Measurements from ENCODE around the gene HNRNPA1. TPM values are rescaled to one million over a fixed set of nuclear protein-coding genes. Genes with fewer than 3 reads are reported as not detected.
A peak's percentile ranks its signal among the peaks of the same experiment; 100 is the strongest.

The HNRNPA1 gene
- total and polyA plus RNA-seq, 11 donors = 129 to 735 (median 396) TPM

GRCh38 chr12:54294953-54295566 lies 14.5 kb downstream of the HNRNPA1 start:
- H3K27me3 ChIP-seq = peaks cover 0 to 17% (median 6%) of the 10 kb centered on the region in 9 donors
- no peak for TF ChIP-seq POLR2A (IDR thresholded peaks at IDR 0.05)
- TF ChIP-seq, protein P1, sequence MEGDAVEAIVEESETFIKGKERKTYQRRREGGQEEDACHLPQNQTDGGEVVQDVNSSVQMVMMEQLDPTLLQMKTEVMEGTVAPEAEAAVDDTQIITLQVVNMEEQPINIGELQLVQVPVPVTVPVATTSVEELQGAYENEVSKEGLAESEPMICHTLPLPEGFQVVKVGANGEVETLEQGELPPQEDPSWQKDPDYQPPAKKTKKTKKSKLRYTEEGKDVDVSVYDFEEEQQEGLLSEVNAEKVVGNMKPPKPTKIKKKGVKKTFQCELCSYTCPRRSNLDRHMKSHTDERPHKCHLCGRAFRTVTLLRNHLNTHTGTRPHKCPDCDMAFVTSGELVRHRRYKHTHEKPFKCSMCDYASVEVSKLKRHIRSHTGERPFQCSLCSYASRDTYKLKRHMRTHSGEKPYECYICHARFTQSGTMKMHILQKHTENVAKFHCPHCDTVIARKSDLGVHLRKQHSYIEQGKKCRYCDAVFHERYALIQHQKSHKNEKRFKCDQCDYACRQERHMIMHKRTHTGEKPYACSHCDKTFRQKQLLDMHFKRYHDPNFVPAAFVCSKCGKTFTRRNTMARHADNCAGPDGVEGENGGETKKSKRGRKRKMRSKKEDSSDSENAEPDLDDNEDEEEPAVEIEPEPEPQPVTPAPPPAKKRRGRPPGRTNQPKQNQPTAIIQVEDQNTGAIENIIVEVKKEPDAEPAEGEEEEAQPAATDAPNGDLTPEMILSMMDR (IDR thresholded peaks at IDR 0.05) = no peak
- peaks cover 0 to 1% (median 0%) of the 10 kb centered on the region in 9 donors for H3K36me3 ChIP-seq
- no peaks in the 10 kb centered on the region for H3K9me3 ChIP-seq
- H3K4me1 ChIP-seq = peaks cover 0 to 40% (median 0%) of the 10 kb centered on the region in 12 donors
- DNase-seq (no peak), ATAC-seq (no peak)
- H3K4me3 ChIP-seq = no peak overlapping the region
- H3K27ac ChIP-seq = no peak overlapping the region
- whole genome bisulfite sequencing, 4 donors = 77 to 80% (median 79%) methylated on average over 9 of the region's 9 CpGs
- intact Hi-C loops (cut with DNase I) = loop anchor here in 5 of 10 donors (5.0 to 10.0 kb wide), 3 partner anchors 62 to 70 kb away; partner anchors contain the start of gene GPR84 (in 3 of the 5)

- peaks cover 0 to 52% (median 3%) of the 10 kb centered on the region in 12 donors for H3K4me1 ChIP-seq
- no peaks in the 10 kb centered on the region for H3K36me3 ChIP-seq
- peaks cover 0 to 31% (median 8%) of the 10 kb centered on the region in 9 donors for H3K27me3 ChIP-seq
- no peak for ATAC-seq
- intact Hi-C loops (cut with DNase I) = loop anchor here in 1 of 10 donors (10.0 kb wide), 1 partner anchor 68 kb away; the partner anchor contains the start of gene GPR84
- H3K27ac ChIP-seq = no peak overlapping the region
- DNase-seq = no peak
- no peak for TF ChIP-seq POLR2A (IDR thresholded peaks at IDR 0.05)
- TF ChIP-seq, protein P1 (IDR thresholded peaks at IDR 0.05) = no peak
- 62 to 75% (median 70%) methylated on average over 5 of the region's 5 CpGs for WGBS, 4 donors
- H3K4me3 ChIP-seq = no peak overlapping the region
- no peaks in the 10 kb centered on the region for H3K9me3 ChIP-seq
Measured at GRCh38 chr12:54296393-54297099, 16.0 kb downstream of the HNRNPA1 start.

- WGBS, 4 donors = 90 to 95% (median 93%) methylated on average over 5 of the region's 5 CpGs
- no peak for ATAC-seq
- Histone ChIP-seq H3K4me3 (peak overlapping the region in 1 of 12 donors; percentile 49), H3K27me3 (peaks cover 0 to 32% (median 9%) of the 10 kb centered on the region in 9 donors), H3K36me3 (no peaks in the 10 kb centered on the region), H3K4me1 (peaks cover 0 to 52% (median 3%) of the 10 kb centered on the region in 12 donors), H3K27ac (no peak overlapping the region), H3K9me3 (no peaks in the 10 kb centered on the region)
- intact Hi-C loops (cut with DNase I) = loop anchor here in 1 of 10 donors (10.0 kb wide), 1 partner anchor 66 kb away; the partner anchor contains the start of gene GPR84
- no peak for DNase-seq
- TF ChIP-seq, protein P1 (IDR thresholded peaks at IDR 0.05) = no peak
Measured at GRCh38 chr12:54298904-54299303, 18.4 kb downstream of the HNRNPA1 start.
